HG03432 (cell line): ENCODE measurements around the gene RUNX1.
"Not testable (repeated sequence)": the region's sequence is repeated elsewhere in the genome, so short reads cannot be mapped to it uniquely, and the experiment has no call there.

ENCODE experiments used
- ATAC-seq: cut with Tn5 transposase; IDR thresholded peaks from one replicate; pipeline ENCODE4 v1.9.1; 2021; ENCODE audit warnings: mild to moderate bottlenecking, moderate library complexity; ENCODE audit not compliant: unreplicated experiment

Gene RUNX1

DNA sequence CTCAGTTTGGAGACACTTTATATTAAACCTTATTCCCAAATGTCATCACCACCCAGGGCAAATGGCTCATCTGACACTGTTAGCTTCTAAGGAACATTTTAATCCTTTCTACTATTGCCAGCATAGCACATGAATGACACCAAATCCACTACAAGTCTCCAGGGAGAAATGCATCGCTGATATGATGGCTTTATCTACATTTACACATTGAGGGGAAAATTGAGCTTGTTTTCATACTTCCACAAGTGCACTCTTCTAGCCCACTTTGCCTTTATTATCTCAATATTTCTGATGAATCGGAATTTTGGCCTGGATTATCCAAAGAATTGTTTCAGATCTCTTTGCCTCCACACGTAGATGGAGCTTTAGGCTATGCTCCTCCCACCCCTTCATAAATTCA lies 75.4 kb downstream of the RUNX1 start:
- ATAC-seq = no peak

DNA sequence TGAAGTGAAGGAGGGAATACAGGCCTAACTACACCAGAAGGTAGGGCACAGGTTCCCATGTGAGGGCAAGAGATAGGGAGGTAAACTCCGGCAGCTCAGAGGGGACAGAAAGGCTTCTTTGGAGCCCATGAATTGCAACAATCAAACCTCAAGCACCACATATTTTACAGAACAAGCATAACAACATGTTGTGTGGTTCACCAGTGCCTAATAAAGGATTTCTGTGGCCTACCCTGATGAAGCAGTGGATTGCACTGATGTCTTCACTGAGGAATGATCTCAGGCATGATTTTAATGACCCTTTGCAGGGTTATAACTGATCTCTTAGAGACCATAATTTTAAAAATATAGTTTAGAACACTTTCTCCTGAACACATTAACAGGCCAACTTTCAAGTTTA lies 77.4 kb downstream of the RUNX1 start:
- no peak for ATAC-seq

DNA sequence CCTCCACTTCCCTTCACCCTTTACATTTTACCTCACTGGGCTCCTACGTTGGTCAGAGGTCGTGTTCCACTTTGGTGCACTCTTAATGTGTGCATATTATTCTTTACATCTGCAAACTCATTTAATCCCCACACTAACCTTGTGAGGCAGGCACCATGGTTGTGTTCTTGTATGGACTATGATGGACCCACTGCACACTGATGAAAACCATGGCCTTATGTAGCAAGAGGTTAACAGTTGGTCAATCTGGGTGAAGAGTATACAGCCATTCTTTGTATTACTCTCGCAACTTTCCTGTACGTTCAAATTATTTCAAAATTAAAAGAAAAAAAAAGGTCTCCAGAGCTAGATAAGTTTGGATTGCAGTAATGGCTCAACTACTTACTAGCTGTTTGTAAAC lies 78.5 kb downstream of the RUNX1 start:
- ATAC-seq = no peak

DNA sequence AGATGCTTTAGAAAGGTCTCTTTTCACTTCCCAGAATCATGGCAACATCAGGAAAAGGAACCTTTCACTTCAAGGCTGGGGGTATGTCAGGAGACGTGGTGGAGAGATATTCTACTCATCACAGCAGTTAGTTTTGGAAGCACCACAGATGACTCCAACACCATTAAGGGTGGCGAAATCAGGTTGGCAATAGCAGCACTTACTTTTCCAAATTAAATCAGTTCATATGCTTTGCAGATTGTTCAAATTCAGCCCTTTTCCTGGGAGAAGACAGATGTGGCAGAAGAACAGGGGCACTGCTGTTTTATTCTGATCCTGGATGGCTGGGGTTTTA lies 79.0 kb downstream of the RUNX1 start:
- no peak for ATAC-seq

DNA sequence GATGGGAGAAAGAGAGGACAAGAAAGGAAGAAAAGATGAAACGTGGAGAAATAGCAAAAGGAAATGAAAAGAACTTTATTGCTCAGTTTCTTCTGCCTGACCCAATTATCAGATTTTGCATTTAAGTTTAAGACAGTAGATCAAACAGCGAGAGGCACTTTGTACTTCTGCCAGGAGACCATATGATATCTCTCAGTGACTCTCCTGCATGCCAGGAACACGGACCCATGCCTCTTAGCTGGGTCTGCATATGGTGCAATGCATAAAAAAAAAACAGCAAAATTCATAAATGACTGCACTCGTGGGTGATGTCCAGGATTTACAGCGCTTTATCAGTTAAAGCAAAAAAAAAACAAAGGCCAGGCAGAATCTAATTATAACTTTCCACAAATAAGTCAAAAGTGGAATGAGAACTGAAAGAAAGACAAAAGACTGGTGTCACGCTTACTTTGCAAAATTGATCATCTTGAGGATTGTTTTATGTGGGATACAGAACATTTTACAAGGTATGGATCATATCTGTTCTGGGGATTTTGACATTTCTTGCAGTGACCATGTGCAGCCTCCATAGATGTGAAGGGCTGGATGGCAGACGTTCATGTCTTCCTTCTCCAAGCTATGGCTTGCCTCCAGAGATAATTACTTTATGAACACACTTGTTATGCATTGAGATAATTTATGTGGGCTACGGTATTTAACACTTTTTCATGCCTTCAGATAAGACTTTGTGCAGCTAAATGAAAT lies 79.5 kb downstream of the RUNX1 start:
- ATAC-seq = no peak

DNA sequence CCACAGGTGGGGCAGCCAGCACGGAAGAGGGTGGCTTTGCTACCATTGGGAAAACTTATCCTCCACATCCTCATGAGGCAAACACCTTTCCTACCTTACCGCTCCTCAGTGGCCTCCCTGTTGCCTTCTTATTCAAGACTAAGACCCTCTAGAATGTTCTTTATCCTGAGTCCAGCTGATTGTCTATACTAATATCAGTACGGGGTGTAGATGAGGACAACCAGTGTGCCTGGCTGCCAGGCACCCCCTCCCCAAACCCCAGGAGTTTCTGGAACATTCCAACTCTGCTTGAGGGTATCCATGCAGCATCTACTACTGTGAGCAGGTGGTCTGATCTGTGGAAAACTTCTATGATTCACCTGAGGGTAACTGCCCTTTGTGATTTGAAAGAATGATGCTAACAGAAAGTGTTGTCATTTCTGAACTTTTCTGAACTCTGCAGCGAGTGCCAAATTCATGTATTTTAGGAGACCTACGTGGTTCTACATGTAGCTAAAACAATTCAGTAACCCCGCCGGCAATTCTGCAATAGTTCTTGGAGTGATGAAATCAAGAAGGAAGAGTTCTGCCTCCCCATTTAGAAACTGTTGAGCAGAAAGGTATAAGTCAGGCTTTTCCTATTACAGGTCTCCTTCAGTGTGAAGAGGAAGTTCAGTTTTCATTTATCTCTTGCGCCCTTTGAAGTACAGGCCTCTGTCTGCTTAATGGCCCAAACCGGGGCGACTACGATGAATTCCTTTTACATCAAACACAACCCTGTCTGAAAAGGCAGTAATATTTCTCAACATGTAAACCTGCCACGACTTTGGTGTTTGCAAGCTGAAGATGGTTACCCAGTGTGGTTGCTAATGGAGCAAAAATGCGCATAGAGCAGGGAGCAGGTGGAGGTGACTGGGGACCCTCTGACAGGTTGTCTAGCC lies 80.4 kb downstream of the RUNX1 start:
- no peak for ATAC-seq

DNA sequence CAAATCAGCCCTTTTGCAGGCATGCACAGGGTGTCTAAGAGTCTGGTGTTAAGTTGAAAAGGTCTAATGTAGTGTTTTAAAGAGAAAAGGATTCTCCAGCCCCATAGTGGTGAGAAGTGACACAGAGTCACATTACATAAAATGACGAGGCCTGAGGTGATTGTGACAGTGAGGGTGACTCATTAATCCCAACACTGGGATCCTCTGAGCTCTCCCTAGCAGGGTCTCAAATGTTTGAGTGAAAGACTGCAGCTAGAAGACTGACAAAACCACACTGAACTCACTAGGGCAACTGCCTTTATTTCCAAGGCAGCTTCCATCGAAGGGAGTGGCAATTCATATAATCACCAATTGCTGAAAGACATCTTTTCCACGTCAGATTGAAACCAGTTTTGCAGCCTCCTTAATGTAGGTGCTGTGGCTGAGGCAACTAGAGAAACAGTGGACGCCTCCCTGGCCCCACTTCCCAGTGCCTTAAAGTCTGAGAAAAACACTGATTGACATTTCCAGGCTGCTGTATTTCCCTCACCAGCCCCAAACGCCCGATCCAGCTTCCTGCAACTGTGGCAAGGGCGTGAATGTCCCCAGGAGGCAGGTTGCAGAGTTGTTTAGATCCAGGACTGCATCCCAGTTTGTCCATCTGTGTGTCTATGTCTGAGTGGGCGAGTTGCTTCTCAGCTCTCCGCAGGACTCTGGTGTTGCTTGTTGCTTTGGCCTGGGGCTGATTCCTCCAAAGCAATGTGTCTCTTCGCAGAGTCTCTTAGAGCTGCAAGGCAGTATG lies 81.4 kb downstream of the RUNX1 start:
- no peak for ATAC-seq

DNA sequence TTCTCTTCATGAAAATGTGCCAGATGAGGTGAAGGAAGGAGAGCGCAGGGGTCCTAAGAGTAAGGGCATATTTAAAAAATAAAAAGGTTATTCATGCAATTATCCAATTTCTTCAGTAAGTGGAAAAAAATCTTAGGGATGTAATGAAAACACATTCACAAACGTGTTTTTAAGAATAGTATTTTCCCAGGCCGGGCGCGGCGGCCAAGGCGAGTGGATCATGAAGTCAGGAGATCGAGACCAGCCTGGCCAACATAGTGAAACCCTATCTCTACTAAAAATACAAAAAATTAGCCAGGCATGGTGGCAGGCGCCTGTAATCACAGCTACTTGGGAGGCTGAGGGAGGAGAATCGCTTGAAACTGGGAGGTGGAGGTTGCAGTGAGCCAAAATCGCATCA lies 82.2 kb downstream of the RUNX1 start:
- not testable (repeated sequence) for ATAC-seq

DNA sequence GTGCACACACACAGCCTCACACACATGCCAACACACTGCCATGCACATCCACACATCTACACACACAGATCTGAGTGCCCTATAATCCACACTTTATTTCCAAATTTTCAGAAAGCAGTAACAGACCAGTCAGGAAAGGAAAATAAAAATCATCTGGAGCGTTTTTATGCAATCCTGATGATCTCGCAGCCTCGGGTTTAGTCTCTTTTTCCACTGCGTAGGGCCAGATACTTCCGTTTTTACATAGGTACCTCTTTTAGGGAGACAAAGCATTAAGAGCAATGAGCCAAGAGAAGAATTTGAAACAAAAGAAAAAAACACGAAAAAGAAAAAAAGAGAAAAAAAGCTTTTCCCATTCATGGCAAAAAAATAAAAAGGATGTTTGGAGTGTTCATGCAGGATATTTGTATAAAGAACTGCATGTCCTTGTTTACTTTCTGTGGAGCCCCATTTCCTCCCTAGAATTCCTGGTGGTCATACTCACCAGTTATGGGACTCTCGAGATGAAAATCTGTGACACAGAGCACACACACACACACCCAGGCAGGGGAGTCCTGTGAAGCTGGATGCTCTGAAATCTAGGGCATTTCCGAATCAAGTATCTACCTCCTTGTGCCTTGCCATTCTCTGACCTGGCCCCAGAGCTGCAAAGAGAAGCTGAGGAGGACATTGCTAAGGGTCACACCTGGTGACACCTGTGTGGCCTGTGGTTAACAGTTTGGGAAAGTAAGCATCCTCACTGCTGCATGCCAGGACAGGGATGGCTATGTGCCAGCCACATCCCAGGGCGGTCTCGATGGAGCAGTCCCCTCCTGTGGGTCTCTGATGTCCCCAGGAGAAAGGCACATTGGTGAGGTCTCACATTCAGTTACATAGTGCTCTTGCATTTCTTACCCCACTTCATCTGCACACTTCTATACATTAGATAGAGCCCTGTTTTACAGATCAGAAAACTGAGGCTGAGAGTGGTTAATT lies 83.6 kb downstream of the RUNX1 start:
- ATAC-seq = no peak

DNA sequence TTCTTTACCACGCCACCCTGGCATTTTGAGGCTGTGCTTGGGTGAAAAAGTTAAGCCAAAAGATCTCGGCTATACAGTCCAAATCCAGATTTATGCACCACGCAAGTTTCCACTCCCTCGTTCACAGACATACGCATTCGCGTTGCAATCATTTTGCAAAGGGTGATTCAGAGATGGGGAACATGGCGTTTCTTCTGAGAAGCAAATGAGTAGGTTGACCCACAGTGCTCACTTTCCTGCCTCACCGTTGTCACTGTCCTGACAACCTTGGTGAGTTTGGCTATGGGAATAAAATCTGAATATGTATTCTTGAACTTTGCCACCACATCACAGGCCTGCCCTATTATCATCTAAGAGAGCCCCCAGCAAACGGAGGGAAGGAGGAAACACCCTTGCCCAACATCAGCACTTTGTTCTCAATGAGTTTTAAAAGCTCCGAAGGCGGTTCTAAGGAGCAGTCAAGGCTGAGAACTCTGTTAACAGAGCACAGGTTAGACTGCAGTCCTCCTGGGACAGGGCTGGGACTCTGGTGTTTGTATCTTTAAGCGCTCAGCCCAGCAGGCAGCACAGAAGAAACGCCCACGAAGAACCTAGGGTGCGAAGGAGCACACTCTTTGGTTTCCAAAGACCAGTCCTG lies 86.4 kb downstream of the RUNX1 start:
- no peak for ATAC-seq

DNA sequence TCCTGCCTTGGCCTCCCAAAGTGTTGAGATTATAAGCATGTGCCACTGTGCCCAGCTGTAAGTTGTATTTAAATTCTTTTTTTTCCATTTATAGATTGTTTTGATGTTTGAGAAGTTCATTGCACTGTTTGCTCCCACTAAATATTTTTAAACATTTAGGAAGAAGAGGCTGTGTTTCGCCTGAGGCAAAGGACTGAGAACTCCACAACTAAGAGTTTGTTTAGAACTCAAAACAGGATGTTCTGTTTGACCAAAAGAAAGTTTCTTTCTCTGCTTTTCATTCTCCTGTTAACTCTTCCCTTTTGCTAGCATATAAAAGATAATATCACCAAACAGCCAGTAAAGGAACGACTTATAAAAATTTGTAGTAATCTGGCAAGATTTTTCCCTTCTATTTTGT lies 87.0 kb downstream of the RUNX1 start:
- ATAC-seq = no peak

DNA sequence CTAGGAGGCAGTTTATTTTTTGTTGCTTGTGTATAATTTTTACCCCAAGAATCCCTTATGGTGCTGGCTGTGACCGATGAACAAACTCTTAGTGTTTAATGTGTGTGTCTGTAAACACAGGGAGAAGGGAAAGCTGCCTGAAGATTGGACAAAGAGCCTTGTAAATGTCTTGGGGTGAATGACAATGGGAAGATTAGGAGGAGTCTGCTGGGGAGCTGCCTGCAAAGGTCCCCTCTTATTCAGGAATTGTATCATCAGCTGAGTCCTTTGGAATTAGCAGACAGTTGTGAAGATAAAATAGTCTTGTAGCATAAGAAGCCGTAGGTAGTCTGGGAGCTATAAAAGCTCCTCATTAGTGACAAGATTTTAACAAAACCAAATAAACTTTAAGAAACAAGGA lies 88.4 kb downstream of the RUNX1 start:
- ATAC-seq = no peak

DNA sequence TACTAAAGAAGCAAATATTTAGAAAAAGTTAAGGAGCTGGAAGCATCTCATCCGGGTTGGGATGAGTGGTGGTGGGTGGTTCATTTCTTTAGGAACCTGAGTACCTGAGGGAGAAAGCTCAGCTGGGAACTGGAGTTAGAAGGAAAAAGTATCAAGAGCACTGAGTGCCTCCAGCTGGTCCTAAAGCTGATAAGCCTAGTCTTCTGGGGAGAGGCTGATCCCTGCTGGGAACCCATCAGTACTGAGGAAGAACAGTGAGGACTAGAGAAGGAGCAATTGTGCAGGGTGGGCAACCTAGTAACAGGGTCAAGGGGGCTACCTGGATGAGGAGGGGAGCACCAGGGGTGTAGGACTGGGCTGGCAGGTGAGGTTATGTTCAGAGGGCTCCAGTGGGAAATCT lies 89.5 kb downstream of the RUNX1 start:
- no peak for ATAC-seq

DNA sequence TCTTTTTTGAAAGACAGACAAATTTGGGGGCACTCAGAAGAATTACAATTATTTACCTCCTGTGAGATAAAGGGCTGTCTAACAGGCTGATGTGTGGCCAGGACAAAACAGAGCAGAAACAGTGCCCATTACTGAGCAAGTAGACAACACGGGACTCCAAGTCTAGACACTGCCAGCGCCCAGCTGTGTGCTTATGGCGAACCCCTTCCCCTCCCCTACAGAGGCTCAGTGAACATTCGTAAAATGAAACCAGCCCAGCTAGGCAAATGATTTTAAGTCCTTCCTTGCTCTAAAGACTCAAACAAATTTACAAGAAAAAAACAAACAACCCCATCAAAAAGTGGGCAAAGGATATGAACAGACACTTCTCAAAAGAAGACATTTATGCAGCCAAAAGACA lies 91.1 kb downstream of the RUNX1 start:
- no peak for ATAC-seq

DNA sequence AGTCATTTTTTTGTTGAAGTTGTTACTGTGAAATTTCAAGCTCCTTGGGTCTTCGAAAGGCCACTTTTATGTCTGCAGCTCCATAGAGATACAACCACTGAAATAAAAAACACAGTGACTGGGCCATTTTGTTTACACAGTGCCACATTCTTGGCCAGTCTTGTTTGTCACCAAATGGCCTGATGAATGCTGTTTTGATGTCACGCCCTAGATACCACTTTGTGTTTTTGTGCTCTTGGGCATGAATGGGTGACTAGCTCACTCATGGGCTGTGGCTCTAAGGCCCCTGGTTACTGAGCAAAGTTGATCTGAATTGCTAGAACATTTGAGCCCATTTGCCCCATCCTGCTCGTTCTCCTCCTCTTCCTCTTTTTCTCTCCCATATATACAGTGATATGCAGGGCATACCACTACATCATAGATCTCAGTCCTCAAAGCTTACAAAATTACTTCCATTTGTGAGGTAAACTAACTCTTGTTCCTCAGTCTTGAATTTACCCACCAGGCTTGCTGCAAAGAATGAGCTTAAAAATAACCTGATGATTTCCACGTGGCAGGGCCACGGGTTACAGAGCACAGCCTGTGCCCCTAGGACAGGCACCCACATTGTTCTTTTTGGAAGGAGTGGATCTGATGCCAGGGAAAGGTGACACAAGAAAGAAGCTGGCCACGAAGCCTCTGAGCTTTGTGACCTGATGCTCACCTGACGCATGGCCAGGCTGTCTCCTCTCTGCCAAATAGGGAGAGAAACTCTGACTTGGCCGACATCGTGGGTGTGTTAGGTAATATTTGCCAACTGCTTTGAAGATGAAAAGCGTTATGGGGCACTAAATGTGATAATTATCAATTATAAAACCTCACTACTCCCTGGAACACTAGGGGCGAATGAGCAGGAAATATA lies 92.4 kb downstream of the RUNX1 start:
- ATAC-seq = no peak

DNA sequence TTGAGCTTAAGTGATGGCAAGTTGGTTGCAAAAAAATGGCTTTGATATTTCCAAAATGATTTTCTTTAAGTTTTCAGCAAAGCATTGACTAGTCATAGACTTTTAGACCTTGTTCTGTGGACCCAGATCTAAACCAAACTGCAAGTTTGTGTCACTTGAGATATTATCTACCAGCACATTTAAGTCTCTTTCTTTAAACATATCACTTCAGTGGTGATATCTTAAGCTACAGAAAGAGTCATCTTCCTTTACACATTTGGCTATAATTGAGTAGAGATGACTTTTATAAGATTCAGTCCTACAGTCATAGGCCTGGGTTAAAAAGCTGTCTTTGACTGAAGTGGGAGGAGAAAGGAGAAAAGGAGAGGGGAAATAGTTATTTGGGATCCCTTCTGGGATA lies 95.2 kb downstream of the RUNX1 start:
- no peak for ATAC-seq

DNA sequence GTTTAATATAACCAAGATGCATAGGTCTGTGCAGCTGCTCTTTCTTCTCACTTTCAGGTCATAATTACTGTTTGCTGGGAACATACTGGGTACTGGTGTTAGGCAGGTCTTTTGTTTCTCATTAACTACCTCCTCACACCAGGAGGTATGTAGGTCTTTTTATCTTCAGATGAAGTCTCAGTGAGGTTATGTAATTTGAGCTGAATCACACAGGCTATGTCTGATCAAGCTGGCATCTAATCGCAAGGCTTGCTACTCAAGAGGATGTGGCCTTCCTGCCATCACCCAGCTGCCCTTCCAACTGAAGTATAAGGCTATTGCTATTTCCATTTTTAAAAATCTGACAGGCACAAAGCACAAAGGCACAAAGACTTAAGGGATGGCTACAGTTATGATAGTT lies 96.4 kb downstream of the RUNX1 start:
- no peak for ATAC-seq

DNA sequence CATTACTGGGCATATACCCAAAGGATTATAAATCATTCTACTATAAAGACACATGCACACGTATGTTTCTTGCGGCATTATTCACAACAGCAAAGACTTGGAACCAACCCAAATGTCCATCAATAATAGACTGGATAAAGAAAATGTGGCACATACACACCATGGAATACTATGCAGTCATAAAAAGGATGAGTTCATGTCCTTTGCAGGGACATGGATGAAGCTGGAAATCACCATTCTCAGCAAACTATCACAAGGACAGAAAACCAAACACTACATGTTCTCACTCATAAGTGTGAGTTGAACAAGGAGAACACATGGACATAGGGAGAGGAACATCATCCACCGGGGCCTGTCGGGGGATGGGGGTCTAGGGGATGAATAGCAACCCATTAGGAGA lies 97.2 kb downstream of the RUNX1 start:
- ATAC-seq = not testable (repeated sequence)

DNA sequence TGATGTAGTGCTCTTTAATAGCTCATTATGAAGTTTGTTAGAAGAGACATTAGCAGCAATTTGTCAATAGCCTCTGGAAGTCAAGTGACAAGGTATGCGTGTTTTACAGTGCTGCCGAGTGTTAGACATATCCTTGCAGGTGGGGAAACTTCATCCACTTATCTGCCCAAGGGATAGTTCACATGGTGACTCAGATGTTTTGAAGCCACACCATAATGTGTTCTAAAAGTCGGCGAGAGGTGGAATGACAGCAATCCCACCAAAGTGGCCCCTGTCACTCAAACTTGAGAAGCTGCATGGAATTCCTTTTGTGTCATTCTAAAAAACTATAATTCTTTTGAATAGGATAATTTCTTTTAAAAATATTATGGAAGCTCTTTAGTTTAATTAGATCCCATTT lies 98.1 kb downstream of the RUNX1 start:
- no peak for ATAC-seq
